ENCODE measurements around the gene USP53.
A peak's percentile ranks its signal among the peaks of the same experiment; 100 is the strongest.

USP53 gene

DNA sequence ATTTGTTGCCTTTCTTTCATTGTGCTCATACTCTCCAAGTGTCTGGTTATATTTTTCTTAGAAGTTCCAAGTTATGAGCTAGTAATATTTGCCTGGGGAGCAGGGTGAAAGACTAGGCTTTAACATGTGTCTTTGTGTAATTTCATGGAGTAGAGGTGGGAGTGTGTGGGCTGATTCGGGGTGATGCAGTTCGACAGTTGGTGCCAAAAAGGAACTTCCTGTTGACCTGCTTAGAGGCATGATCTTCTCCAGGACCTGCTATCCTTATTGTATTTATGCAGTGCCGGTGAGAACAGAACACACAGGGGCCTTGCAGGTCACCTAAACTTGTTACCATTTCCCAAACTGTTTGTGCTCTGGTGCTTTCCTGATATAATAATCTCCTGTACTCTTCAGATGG, 21.2 kb downstream of the USP53 start:
- no peak for DNase-seq (ENCODE audit: low read depth)
- H3K4me3 ChIP-seq (ENCODE audit: low read length), result no peak overlapping the region
- TF ChIP-seq, protein P1, sequence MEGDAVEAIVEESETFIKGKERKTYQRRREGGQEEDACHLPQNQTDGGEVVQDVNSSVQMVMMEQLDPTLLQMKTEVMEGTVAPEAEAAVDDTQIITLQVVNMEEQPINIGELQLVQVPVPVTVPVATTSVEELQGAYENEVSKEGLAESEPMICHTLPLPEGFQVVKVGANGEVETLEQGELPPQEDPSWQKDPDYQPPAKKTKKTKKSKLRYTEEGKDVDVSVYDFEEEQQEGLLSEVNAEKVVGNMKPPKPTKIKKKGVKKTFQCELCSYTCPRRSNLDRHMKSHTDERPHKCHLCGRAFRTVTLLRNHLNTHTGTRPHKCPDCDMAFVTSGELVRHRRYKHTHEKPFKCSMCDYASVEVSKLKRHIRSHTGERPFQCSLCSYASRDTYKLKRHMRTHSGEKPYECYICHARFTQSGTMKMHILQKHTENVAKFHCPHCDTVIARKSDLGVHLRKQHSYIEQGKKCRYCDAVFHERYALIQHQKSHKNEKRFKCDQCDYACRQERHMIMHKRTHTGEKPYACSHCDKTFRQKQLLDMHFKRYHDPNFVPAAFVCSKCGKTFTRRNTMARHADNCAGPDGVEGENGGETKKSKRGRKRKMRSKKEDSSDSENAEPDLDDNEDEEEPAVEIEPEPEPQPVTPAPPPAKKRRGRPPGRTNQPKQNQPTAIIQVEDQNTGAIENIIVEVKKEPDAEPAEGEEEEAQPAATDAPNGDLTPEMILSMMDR (IDR thresholded peaks at IDR 0.05; ENCODE audit: insufficient read depth, low read depth, low read length, missing control alignments), result no peak

DNA sequence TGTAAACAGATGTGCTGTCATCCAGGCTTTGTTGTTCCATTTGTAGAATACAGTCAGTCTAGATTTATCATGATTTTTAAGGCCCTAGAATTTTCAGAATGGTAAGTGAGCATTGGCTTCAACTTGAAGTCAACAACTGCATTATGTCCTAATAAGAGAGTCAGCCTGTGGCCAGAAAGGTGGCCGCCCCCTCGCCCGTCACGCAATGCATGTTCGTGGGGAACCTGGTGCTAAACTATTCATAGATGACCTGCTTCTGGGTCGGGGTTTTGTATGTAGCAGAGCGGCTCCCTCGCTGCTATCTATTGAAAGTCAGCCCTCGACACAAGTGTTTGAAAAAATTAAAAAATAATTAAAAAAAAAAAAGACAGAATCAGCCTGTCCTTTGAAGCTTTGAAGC, 24.7 kb downstream of the USP53 start:
- DNase-seq (ENCODE audit: low read depth), result no peak
- TF ChIP-seq, protein P1 (IDR thresholded peaks at IDR 0.05; ENCODE audit: insufficient read depth, low read depth, low read length, missing control alignments), result no peak
- H3K4me3 ChIP-seq (ENCODE audit: low read length), result no peak overlapping the region

DNA sequence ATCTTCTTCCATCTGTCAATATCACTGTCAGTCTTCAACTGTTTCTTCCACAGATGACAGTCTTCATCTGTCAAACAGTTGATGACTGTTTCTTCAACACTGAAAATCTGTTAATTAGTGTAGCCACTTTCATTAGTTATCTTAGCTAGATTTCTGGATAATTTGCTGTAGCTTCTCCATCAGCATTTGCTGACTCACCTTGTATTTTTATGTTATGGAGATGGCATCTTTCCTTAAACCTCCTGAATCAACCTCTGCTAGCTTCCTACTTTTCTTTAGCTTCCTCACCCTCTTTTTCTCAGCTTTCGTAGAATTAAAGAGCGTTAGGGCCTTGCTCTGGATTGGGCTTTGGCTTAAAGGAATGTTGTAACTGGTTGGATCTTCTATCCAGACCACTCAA, 25.1 kb downstream of the USP53 start:
- no peak overlapping the region for H3K4me3 ChIP-seq (ENCODE audit: low read length)
- DNase-seq (ENCODE audit: low read depth), result no peak
- TF ChIP-seq, protein P1 (IDR thresholded peaks at IDR 0.05; ENCODE audit: insufficient read depth, low read depth, low read length, missing control alignments), result no peak

DNA sequence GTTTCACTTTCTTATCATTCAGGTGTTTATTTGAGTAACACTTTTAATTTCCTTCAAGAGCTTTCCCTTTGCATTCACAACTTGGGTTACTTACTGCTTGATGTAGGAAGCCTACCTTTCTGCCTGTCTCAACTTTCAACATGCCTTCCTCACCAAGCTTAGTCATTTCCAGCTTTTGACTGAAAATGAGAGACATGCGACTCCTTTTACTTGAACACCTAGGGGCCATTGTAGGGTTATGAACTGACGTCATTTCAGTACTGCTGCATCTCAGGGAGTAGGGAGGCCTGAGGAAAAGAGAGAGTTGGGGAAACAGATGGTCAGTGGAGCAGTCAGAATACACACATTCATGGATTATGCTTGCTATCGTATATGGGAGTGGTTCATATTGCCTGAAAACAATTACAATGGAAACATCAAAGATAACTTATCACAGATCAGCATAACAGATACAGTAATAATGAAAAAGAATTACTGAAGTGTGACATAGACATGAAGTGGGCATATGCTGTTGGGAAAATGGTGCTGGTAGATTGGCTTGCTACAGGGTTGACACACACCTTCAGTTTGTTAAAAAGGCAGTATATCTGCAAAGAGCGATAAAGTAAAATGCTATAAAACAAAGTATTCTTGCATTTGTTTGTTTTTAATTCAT, 25.7 kb downstream of the USP53 start:
- peak; percentile 39 for DNase-seq (ENCODE audit: low read depth)
- TF ChIP-seq, protein P1 (IDR thresholded peaks at IDR 0.05; ENCODE audit: insufficient read depth, low read depth, low read length, missing control alignments), result no peak
- H3K4me3 ChIP-seq (ENCODE audit: low read length), result no peak overlapping the region

DNA sequence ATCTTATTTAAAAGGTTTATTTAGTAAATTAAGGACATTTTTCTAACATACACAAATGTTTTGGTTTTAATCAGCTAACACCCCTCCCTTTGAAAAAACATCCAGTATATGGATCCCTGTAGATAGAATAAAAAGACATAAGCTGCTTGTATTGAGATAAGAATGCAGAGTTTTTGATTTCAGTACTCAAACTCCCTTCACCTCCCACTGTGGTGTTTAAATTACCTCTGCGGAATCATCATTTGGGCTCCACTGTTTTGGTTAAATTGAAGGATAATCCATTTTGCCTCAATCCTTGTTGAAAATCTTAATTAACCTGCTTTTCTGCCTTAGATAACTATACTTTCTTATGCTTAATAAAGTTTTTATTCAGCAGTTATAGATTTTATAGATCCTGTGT, 27.6 kb downstream of the USP53 start:
- DNase-seq (ENCODE audit: low read depth), result no peak
- no peak overlapping the region for H3K4me3 ChIP-seq (ENCODE audit: low read length)
- TF ChIP-seq, protein P1 (IDR thresholded peaks at IDR 0.05; ENCODE audit: insufficient read depth, low read depth, low read length, missing control alignments), result no peak

DNA sequence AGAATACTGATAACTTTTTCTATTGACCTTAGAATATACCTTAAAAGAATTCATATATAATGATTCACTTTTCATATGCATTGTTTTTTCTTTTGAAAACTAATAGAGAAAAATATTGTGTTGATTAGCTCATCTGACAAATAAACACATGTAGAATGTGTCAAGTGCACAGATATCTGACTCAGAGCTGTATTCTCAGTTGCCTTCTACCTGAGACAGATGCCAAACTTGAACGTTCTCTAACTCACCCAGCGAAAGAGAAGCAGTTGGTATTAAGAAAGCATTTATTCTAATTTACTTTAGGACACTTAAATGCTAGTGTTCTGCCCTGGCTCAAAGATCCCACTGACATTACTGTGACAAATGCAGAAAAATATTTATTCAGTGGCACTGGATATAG, 28.1 kb downstream of the USP53 start:
- DNase-seq (ENCODE audit: low read depth), result peak; percentile 28
- H3K4me3 ChIP-seq (ENCODE audit: low read length), result no peak overlapping the region
- TF ChIP-seq, protein P1 (IDR thresholded peaks at IDR 0.05; ENCODE audit: insufficient read depth, low read depth, low read length, missing control alignments), result no peak

DNA sequence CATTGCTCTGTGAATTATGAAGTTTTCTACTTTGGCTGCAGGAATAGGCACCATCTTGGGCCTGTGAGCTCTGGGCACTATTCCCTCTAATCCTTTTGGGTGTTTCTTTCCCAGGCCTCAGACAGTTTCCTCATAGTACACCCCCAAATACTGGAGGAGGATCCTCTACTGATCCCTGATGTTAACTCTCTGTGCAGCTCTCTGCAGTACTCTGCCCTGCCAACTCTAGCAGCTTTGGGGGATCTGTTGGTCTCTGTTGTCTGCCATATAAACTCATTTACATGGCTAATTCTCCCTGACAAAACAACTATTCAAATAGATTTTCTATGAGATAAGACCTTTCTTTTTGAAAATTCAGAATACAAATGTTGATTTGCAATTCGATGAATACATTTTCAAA, 29.9 kb downstream of the USP53 start:
- H3K4me3 ChIP-seq (ENCODE audit: low read length), result no peak overlapping the region
- TF ChIP-seq, protein P1 (IDR thresholded peaks at IDR 0.05; ENCODE audit: insufficient read depth, low read depth, low read length, missing control alignments), result no peak
- DNase-seq (ENCODE audit: low read depth), result no peak

All from epithelial cell of esophagus (primary cell).